ENCODE results near the gene DYNC1I1.

DNA sequence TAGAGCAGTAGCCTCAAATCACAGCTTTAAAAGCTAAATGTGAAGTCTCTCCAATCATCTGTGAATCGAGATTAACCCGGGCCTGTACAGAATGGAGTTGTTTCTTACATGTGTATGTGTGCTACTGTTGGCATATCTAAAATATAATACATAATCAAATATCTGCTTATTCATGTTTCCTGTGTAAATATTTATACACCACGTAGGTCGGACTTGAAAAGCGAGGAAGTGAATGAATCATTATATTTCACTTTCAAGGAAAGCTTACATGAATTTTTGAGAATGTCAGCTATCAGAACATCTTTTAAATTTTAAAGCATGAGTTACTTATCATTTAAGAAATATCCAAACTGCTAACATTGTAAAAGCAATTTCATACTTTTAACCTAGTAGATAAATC is 316.2 kb downstream of the DYNC1I1 start:
- TF ChIP-seq, protein P1, sequence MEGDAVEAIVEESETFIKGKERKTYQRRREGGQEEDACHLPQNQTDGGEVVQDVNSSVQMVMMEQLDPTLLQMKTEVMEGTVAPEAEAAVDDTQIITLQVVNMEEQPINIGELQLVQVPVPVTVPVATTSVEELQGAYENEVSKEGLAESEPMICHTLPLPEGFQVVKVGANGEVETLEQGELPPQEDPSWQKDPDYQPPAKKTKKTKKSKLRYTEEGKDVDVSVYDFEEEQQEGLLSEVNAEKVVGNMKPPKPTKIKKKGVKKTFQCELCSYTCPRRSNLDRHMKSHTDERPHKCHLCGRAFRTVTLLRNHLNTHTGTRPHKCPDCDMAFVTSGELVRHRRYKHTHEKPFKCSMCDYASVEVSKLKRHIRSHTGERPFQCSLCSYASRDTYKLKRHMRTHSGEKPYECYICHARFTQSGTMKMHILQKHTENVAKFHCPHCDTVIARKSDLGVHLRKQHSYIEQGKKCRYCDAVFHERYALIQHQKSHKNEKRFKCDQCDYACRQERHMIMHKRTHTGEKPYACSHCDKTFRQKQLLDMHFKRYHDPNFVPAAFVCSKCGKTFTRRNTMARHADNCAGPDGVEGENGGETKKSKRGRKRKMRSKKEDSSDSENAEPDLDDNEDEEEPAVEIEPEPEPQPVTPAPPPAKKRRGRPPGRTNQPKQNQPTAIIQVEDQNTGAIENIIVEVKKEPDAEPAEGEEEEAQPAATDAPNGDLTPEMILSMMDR (IDR thresholded peaks at IDR 0.05): no peak
- TF ChIP-seq POLR2A (IDR thresholded peaks at IDR 0.05): no peak
